Esophagus squamous epithelium (tissue), 4 donors: ENCODE results near the gene GTF3C2.

Source experiments
- CTCF ChIP-seq, 6 experiments: fragments of 450-650 bp in 4 of 6; fragments of 200-600 bp in 2 of 6; sonication (generic) in 2 of 6; IDR thresholded peaks; one replicate each; pipeline ENCODE4 v1.5.1; 2016 to 2019; ENCODE audit warnings: antibody characterized with exemption in 6 of 6, mild to moderate bottlenecking in 4 of 6, moderate library complexity in 4 of 6
- POLR2A ChIP-seq, 4 donors: fragments of 450-650 bp; IDR thresholded peaks; one replicate each; pipeline ENCODE4 v1.6.1; 2017; ENCODE audit warnings: antibody characterized with exemption in 4 of 4, mild to moderate bottlenecking in 4 of 4, moderate library complexity in 3 of 4

- TF ChIP-seq CTCF (IDR thresholded peaks at IDR 0.05) (no peak), POLR2A (IDR thresholded peaks at IDR 0.05) (no peak)
Observed at GRCh38 chr2:27369471-27370025, 13.0 kb upstream of the GTF3C2 start.
